Hepatocyte (in vitro differentiated cells): ENCODE measurements around the gene TTC27. TPM values are rescaled to one million over a fixed set of nuclear protein-coding genes. Genes with fewer than 3 reads are reported as not detected.

ENCODE experiments used
- DNase-seq: peaks from one replicate; pipeline ENCODE4 v3.0.0-alpha.2; 2016; ENCODE audit warnings: low spot score
- H2AFZ ChIP-seq: fragments of 200-600 bp; sonication (generic); 2 replicates; pipeline ENCODE4 v1.6.0; 2016; ENCODE audit warnings: antibody characterized with exemption, mild to moderate bottlenecking
- H3K27ac ChIP-seq: fragments of 200-600 bp; sonication (generic); 2 replicates; pipeline ENCODE4 v1.5.1; 2016; ENCODE audit warnings: mild to moderate bottlenecking
- H3K27me3 ChIP-seq: fragments of 200-600 bp; sonication (generic); 2 replicates; pipeline ENCODE4 v1.6.1; 2016
- H3K36me3 ChIP-seq: fragments of 200-600 bp; sonication (generic); replicated peaks from 2 replicates; pipeline ENCODE4 v1.5.1; 2016; ENCODE audit warnings: low read depth; ENCODE audit not compliant: insufficient read depth
- H3K4me1 ChIP-seq: fragments of 200-600 bp; sonication (generic); 2 replicates; pipeline ENCODE4 v1.5.1; 2016; ENCODE audit warnings: mild to moderate bottlenecking, moderate library complexity; ENCODE audit not compliant: insufficient read depth
- H3K4me2 ChIP-seq: fragments of 200-600 bp; sonication (generic); 2 replicates; pipeline ENCODE4 v1.6.0; 2016
- H3K4me3 ChIP-seq: fragments of 200-600 bp; sonication (generic); 2 replicates; pipeline ENCODE4 v1.5.1; 2016; ENCODE audit warnings: mild to moderate bottlenecking
- H3K79me2 ChIP-seq: fragments of 200-600 bp; sonication (generic); 2 replicates; pipeline ENCODE4 v1.6.0; 2017; ENCODE audit warnings: mild to moderate bottlenecking
- H3K9me2 ChIP-seq: fragments of 200-600 bp; sonication (generic); replicated peaks from 2 replicates; pipeline ENCODE4 v1.6.0; 2017; ENCODE audit warnings: mild to moderate bottlenecking; ENCODE audit not compliant: insufficient read depth
- H3K9me3 ChIP-seq: fragments of 200-600 bp; sonication (generic); 2 replicates; pipeline ENCODE4 v1.5.1; 2016; ENCODE audit warnings: low read depth, mild to moderate bottlenecking
- H4K20me1 ChIP-seq: fragments of 200-600 bp; sonication (generic); 2 replicates; pipeline ENCODE4 v1.6.0; 2016; ENCODE audit warnings: mild to moderate bottlenecking; ENCODE audit not compliant: insufficient read depth, poor library complexity, severe bottlenecking
- CTCF ChIP-seq: fragments of 200-600 bp; sonication (generic); IDR thresholded peaks from 2 replicates; pipeline ENCODE4 v1.5.1; 2016; ENCODE audit warnings: antibody characterized with exemption, mild to moderate bottlenecking; ENCODE audit not compliant: poor library complexity
- EZH2 ChIP-seq: fragments of 200-600 bp; sonication (generic); IDR thresholded peaks from 2 replicates; pipeline ENCODE4 v1.6.1; 2016; ENCODE audit warnings: antibody characterized with exemption, mild to moderate bottlenecking, borderline replicate concordance
- EZH2phosphoT487 ChIP-seq: fragments of 200-600 bp; sonication (generic); IDR thresholded peaks from one replicate; pipeline ENCODE4 v1.6.1; 2018; ENCODE audit warnings: antibody characterized with exemption, mild to moderate bottlenecking, low read depth, moderate library complexity; ENCODE audit not compliant: unreplicated experiment, severe bottlenecking
- WGBS: methylation state at CpG from one replicate; pipeline ENCODE4 v1.1.6; 2016; ENCODE audit warnings: low lambda C conversion rate; ENCODE audit errors: missing lambda C conversion rate; 5-methylcytosine and 5-hydroxymethylcytosine counted together
- polyA plus RNA-seq: library from polyadenylated mRNA; unstranded; fragments of >200 nt; fragmentation: Nextera tagmentation; extraction: Ambion mirVana; gene quantifications from 2 replicates; pipeline ENCODE4 v1.2.1, GENCODE V29; 2016
- total RNA-seq: library from RNA; depleted of rRNA; stranded (reverse); fragments of >200 nt; gene quantifications from 2 replicates; pipeline ENCODE4 v1.2.3, GENCODE V29; 2014

The TTC27 gene
- total and polyA plus RNA-seq, 2 experiments from 2014 or later = 10.7 to 12.7 TPM

GRCh38 chr2:32862269-32863055, 234.6 kb downstream of the TTC27 start:
- no peak overlapping the region for H3K4me3 ChIP-seq
- H3K4me2 ChIP-seq = no peak overlapping the region
- no peak for TF ChIP-seq CTCF
- no peak for TF ChIP-seq EZH2phosphoT487
- no peak for TF ChIP-seq EZH2
- no peaks in the 10 kb centered on the region for H3K36me3 ChIP-seq
- 95% methylated on average over 4 of the region's 4 CpGs for WGBS
- no peaks in the 10 kb centered on the region for H3K4me1 ChIP-seq
- H2AFZ ChIP-seq = no peak overlapping the region
- DNase-seq = no peak
- no peaks in the 10 kb centered on the region for H3K9me2 ChIP-seq
- H3K27ac ChIP-seq = no peak overlapping the region
- no peaks in the 10 kb centered on the region for H3K79me2 ChIP-seq
- H3K27me3 ChIP-seq = no peaks in the 10 kb centered on the region
- no peaks in the 10 kb centered on the region for H4K20me1 ChIP-seq
- H3K9me3 ChIP-seq = no peaks in the 10 kb centered on the region

- Histone ChIP-seq H3K27ac (no peak overlapping the region), H4K20me1 (no peaks in the 10 kb centered on the region), H3K4me1 (no peaks in the 10 kb centered on the region), H3K36me3 (no peaks in the 10 kb centered on the region), H3K9me2 (no peaks in the 10 kb centered on the region), H2AFZ (no peak overlapping the region), H3K79me2 (no peaks in the 10 kb centered on the region), H3K4me2 (no peak overlapping the region), H3K9me3 (no peaks in the 10 kb centered on the region), H3K27me3 (no peaks in the 10 kb centered on the region), H3K4me3 (no peak overlapping the region)
- no peak for DNase-seq
- 72% methylated on average over 2 of the region's 2 CpGs for WGBS
- TF ChIP-seq EZH2 (no peak), EZH2phosphoT487 (no peak), CTCF (no peak)
These were observed 235.5 kb downstream of the TTC27 start for GRCh38 chr2:32863326-32863725.

GRCh38 chr2:32863803-32864202, 236.0 kb downstream of the TTC27 start:
- TF ChIP-seq CTCF = no peak
- TF ChIP-seq EZH2phosphoT487 = no peak
- no peak for TF ChIP-seq EZH2

More at GRCh38 chr2:32863803-32864202, 236.0 kb downstream of the TTC27 start:
- H3K9me2 ChIP-seq = no peaks in the 10 kb centered on the region
- no peak overlapping the region for H3K4me3 ChIP-seq
- DNase-seq = no peak
- WGBS = 90% methylated on average over 7 of the region's 7 CpGs
- no peaks in the 10 kb centered on the region for H3K9me3 ChIP-seq
- no peak overlapping the region for H3K4me2 ChIP-seq
- no peaks in the 10 kb centered on the region for H3K4me1 ChIP-seq
- H2AFZ ChIP-seq = no peak overlapping the region
- H3K36me3 ChIP-seq = no peaks in the 10 kb centered on the region
- no peaks in the 10 kb centered on the region for H4K20me1 ChIP-seq
- H3K27ac ChIP-seq = no peak overlapping the region
- H3K79me2 ChIP-seq = no peaks in the 10 kb centered on the region
- no peaks in the 10 kb centered on the region for H3K27me3 ChIP-seq
